HepG2 (cell line): ENCODE results near the gene TNK1. TPM values are rescaled to one million over a fixed set of nuclear protein-coding genes. Genes with fewer than 3 reads are reported as not detected.

Source experiments
- ATF6 ChIP-seq: sonication (generic); formaldehyde crosslinking; conservative IDR thresholded peaks from 2 replicates; pipeline ENCODE4 v1.4.0; 2020; ENCODE audit warnings: missing genetic modification reagents
- BRF2 ChIP-seq: sonication (generic); formaldehyde crosslinking; IDR thresholded peaks from 2 replicates; pipeline ENCODE4 v1.8.1; 2022; ENCODE audit warnings: mild to moderate bottlenecking, missing genetic modification reagents
- FLYWCH1 ChIP-seq: sonication (generic); formaldehyde crosslinking; IDR thresholded peaks from 2 replicates; pipeline ENCODE4 v1.8.1; 2023; ENCODE audit warnings: mild to moderate bottlenecking, missing genetic modification reagents
- FOXA1 ChIP-seq, 2 experiments: fragments of 450-650 bp in 1 of 2; sonication (generic) in 1 of 2; formaldehyde crosslinking in 1 of 2; IDR thresholded peaks; 2 replicates each; pipeline versions ENCODE4 v1.4.0 to v1.6.1; 2016 to 2020; ENCODE audit warnings: missing genetic modification reagents in 1 of 2
- KDM5A ChIP-seq: fragments of 200-600 bp; sonication (generic); IDR thresholded peaks from 2 replicates; pipeline ENCODE4 v1.7.0; 2018; ENCODE audit warnings: antibody characterized with exemption, mild to moderate bottlenecking, low read length, borderline replicate concordance
- LRRFIP1 ChIP-seq: sonication (generic); formaldehyde crosslinking; conservative IDR thresholded peaks from 2 replicates; pipeline ENCODE4 v1.4.0; 2020; ENCODE audit warnings: missing genetic modification reagents
- MBD4 ChIP-seq: IDR thresholded peaks from 2 replicates; pipeline ENCODE4 v1.6.1; 2012; ENCODE audit warnings: low read length, inconsistent platforms, borderline replicate concordance
- NFYB ChIP-seq: sonication (generic); formaldehyde crosslinking; IDR thresholded peaks from 2 replicates; pipeline ENCODE4 v1.4.0; 2020; ENCODE audit warnings: missing genetic modification reagents
- NKX3-1 ChIP-seq: sonication (generic); formaldehyde crosslinking; IDR thresholded peaks from 2 replicates; pipeline ENCODE4 v1.5.0; 2020; ENCODE audit warnings: missing genetic modification reagents
- PHF20 ChIP-seq: sonication (generic); formaldehyde crosslinking; IDR thresholded peaks from 2 replicates; pipeline ENCODE4 v1.5.0; 2020; ENCODE audit warnings: mild to moderate bottlenecking, missing genetic modification reagents
- SOX13 ChIP-seq, 3 experiments: fragments of 450-650 bp in 1 of 3; sonication (generic) in 1 of 3; formaldehyde crosslinking in 1 of 3; IDR thresholded peaks in 2 of 3; conservative IDR thresholded peaks in 1 of 3; 2 replicates each; pipeline versions ENCODE4 v1.5.0 to v1.6.1; 2016 to 2020; ENCODE audit warnings: antibody characterized with exemption in 1 of 3, mild to moderate bottlenecking in 1 of 3, missing compliant biosample characterization in 1 of 3, missing genetic modification reagents in 1 of 3, moderate library complexity in 1 of 3
- THAP11 ChIP-seq: IDR thresholded peaks from 2 replicates; pipeline ENCODE4 v1.6.1; 2016; ENCODE audit warnings: missing biosample characterization, missing genetic modification reagents
- ZBTB44 ChIP-seq: sonication (generic); formaldehyde crosslinking; IDR thresholded peaks from 2 replicates; pipeline ENCODE4 v1.4.0; 2020; ENCODE audit warnings: missing genetic modification reagents
- ZKSCAN5 ChIP-seq: sonication (generic); formaldehyde crosslinking; IDR thresholded peaks from 2 replicates; pipeline ENCODE4 v1.5.1; 2020; ENCODE audit warnings: mild to moderate bottlenecking, missing genetic modification reagents
- ZNF446 ChIP-seq: sonication (generic); formaldehyde crosslinking; IDR thresholded peaks from 2 replicates; pipeline ENCODE4 v1.5.0; 2020; ENCODE audit warnings: mild to moderate bottlenecking, missing genetic modification reagents
- ZSCAN22 ChIP-seq: sonication (generic); formaldehyde crosslinking; IDR thresholded peaks from 2 replicates; pipeline ENCODE4 v1.4.0; 2020; ENCODE audit warnings: mild to moderate bottlenecking, missing genetic modification reagents
- polyA plus RNA-seq, 8 experiments: library from polyadenylated mRNA; depleted of rRNA in 3 of 8; stranded (reverse) in 7 of 8; unstranded in 1 of 8; fragments of >200 nt; fragmentation: Illumina TruSeq in 4 of 8; extraction: Trizol in 4 of 8; gene quantifications; 2 replicates each; pipeline versions ENCODE4 v1.2.1 to v1.2.3, GENCODE V29; 2011 to 2016; ENCODE audit warnings: low read depth in 4 of 8, missing spikeins in 1 of 8, mixed read lengths in 1 of 8; ENCODE audit not compliant: insufficient read depth in 1 of 8
- total RNA-seq, 5 experiments: library from RNA; depleted of rRNA; stranded (reverse); fragments of >200 nt; fragmentation: Illumina TruSeq; extraction: Trizol; gene quantifications; 2 replicates each; pipeline ENCODE4 v1.2.3, GENCODE V29; 2016; ENCODE audit warnings: low read depth in 1 of 5
- TF ChIP-seq, protein P1 (sequence below): sonication (generic); formaldehyde crosslinking; IDR thresholded peaks from 2 replicates; pipeline ENCODE4 v1.8.1; 2023; ENCODE audit warnings: missing genetic modification reagents, mild to moderate bottlenecking, borderline replicate concordance
- TF ChIP-seq, protein P2 (sequence below): sonication (generic); formaldehyde crosslinking; IDR thresholded peaks from 2 replicates; pipeline ENCODE4 v1.4.0; 2020; ENCODE audit warnings: missing genetic modification reagents, mild to moderate bottlenecking, borderline replicate concordance

Gene TNK1
- total and polyA plus RNA-seq, 2 of the 13 experiments (the other 11 are each of a cell fraction or from before 2014, with no cell fraction given), result 2.0 to 3.5 TPM

DNA sequence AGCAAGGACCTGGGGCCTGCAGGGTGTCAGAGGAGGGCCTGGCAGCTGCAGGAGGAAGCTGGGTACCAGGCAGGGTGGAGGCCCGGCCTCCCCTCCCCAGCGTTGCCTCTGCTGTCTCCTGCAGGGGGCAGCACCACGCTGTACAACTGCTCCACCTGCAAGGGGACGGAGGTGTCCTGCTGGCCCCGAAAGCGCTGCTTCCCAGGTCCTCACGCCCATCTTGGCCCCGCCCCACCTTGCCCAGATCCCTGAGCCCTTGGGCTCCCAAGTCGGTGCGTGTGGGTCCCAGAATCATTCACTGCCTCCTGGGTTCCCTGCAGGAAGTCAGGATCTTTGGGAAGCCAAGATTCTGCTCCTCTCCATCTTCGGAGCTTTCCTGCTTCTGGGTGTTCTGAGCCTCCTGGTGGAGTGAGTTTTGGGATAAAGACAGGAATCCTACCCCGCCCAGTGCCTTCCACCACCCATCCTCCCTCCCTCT, 24.8 kb upstream of the TNK1 start (continued):
- TF ChIP-seq BRF2 (CRISPR knock-in tag) (no peak), MBD4 (no peak), ZSCAN22 (CRISPR knock-in tag) (no peak), THAP11 (CRISPR knock-in tag) (peak; percentile 81), ZKSCAN5 (no peak), NKX3-1 (CRISPR knock-in tag) (no peak), ZBTB44 (CRISPR knock-in tag) (no peak), LRRFIP1 (CRISPR knock-in tag) (no peak), KDM5A (no peak), FOXA1 (IDR thresholded peaks at IDR 0.05) (no peak), FOXA1 (CRISPR knock-in tag; IDR thresholded peaks at IDR 0.05) (peak; percentile 17; the same call in 1 of the 2 replicates), NFYB (no peak), ZNF446 (no peak), SOX13 (IDR thresholded peaks at IDR 0.05) (no peak), SOX13 (CRISPR knock-in tag; conservative IDR thresholded peaks at IDR 0.05 in 1 of 2, IDR thresholded peaks at IDR 0.05 in 1 of 2) (no peak), FLYWCH1 (CRISPR knock-in tag) (no peak), PHF20 (CRISPR knock-in tag) (no peak), ATF6 (no peak)
- TF ChIP-seq, protein P1, sequence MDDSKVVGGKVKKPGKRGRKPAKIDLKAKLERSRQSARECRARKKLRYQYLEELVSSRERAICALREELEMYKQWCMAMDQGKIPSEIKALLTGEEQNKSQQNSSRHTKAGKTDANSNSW, result no peak
- TF ChIP-seq, protein P2, sequence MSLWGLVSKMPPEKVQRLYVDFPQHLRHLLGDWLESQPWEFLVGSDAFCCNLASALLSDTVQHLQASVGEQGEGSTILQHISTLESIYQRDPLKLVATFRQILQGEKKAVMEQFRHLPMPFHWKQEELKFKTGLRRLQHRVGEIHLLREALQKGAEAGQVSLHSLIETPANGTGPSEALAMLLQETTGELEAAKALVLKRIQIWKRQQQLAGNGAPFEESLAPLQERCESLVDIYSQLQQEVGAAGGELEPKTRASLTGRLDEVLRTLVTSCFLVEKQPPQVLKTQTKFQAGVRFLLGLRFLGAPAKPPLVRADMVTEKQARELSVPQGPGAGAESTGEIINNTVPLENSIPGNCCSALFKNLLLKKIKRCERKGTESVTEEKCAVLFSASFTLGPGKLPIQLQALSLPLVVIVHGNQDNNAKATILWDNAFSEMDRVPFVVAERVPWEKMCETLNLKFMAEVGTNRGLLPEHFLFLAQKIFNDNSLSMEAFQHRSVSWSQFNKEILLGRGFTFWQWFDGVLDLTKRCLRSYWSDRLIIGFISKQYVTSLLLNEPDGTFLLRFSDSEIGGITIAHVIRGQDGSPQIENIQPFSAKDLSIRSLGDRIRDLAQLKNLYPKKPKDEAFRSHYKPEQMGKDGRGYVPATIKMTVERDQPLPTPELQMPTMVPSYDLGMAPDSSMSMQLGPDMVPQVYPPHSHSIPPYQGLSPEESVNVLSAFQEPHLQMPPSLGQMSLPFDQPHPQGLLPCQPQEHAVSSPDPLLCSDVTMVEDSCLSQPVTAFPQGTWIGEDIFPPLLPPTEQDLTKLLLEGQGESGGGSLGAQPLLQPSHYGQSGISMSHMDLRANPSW, result no peak
